Urinary bladder (tissue), 4 donors: Measurements from ENCODE around the gene WDR82. TPM values are rescaled to one million over a fixed set of nuclear protein-coding genes. Genes with fewer than 3 reads are reported as not detected.
"Not testable (repeated sequence)": the region's sequence is repeated elsewhere in the genome, so short reads cannot be mapped to it uniquely, and the experiment has no call there.

Experiments used
- DNase-seq: peaks from one replicate; pipeline ENCODE4 v3.0.0-alpha.2; 2015; ENCODE audit errors: extremely low spot score
- H3K27ac ChIP-seq: one replicate; pipeline ENCODE4 v1.5.1; 2013; ENCODE audit warnings: low read depth, mild to moderate bottlenecking, moderate library complexity
- H3K36me3 ChIP-seq: one replicate; pipeline ENCODE4 v1.6.1; 2013; ENCODE audit warnings: mild to moderate bottlenecking, moderate library complexity; ENCODE audit not compliant: insufficient read depth
- H3K4me1 ChIP-seq: one replicate; pipeline ENCODE4 v1.6.1; 2013; ENCODE audit warnings: mild to moderate bottlenecking, moderate library complexity; ENCODE audit not compliant: insufficient read depth
- H3K4me3 ChIP-seq: one replicate; pipeline ENCODE4 v1.5.1; 2013; ENCODE audit warnings: low read depth, low read length
- WGBS: extraction: QIAGEN DNeasy Blood & Tissue Kit; methylation state at CpG from one replicate; pipeline ENCODE4 v1.1.7; 2013; 5-methylcytosine and 5-hydroxymethylcytosine counted together
- polyA plus RNA-seq: library from polyadenylated mRNA; stranded (reverse); fragments of 200-250 nt; gene quantifications from one replicate; pipeline ENCODE4 v1.2.3, GENCODE V29; 2013
- total RNA-seq: library from RNA; depleted of rRNA; stranded (reverse); fragments of >200 nt; gene quantifications from one replicate; pipeline ENCODE4 v1.2.3, GENCODE V29; 2014
- donor health status: healthy with polysubstance abuse.
- donor health status: healthy.

Gene WDR82
- total and polyA plus RNA-seq, 2 donors, result 70.2 to 73.7 TPM

GRCh38 chr3:52288674-52289073, 10.2 kb upstream of the WDR82 start:
- Histone ChIP-seq H3K4me3 (no peak overlapping the region), H3K4me1 (no peaks in the 10 kb centered on the region), H3K36me3 (no peaks in the 10 kb centered on the region), H3K27ac (no peak overlapping the region)
- WGBS, result 91% methylated on average over 6 of the region's 6 CpGs
- DNase-seq, result no peak

GRCh38 chr3:52286777-52287110, 8.3 kb upstream of the WDR82 start:
- Histone ChIP-seq H3K4me1 (no peaks in the 10 kb centered on the region), H3K4me3 (no peak overlapping the region), H3K36me3 (no peaks in the 10 kb centered on the region), H3K27ac (peak overlapping the region; percentile 14)
- no peak for DNase-seq
- WGBS, result 69% methylated on average over 8 of the region's 8 CpGs

- WGBS, result 90% methylated on average over 4 of the region's 4 CpGs
Measured at GRCh38 chr3:52284051-52284450, 5.6 kb upstream of the WDR82 start.

GRCh38 chr3:52283306-52283705, 4.9 kb upstream of the WDR82 start:
- H3K27ac ChIP-seq, result no peak overlapping the region
- no peaks in the 10 kb centered on the region for H3K4me1 ChIP-seq
- WGBS, result 21% methylated on average over 1 of the region's 1 CpG
- no peak overlapping the region for H3K4me3 ChIP-seq
- H3K36me3 ChIP-seq, result no peaks in the 10 kb centered on the region
- DNase-seq, result no peak

More at GRCh38 chr3:52284051-52284450, 5.6 kb upstream of the WDR82 start:
- not testable (repeated sequence) for H3K27ac ChIP-seq, DNase-seq, H3K4me3 ChIP-seq, H3K36me3 ChIP-seq, H3K4me1 ChIP-seq

- Histone ChIP-seq H3K27ac (no peak overlapping the region), H3K4me1 (no peaks in the 10 kb centered on the region), H3K36me3 (no peaks in the 10 kb centered on the region), H3K4me3 (no peak overlapping the region)
- no peak for DNase-seq
- WGBS, result 49% methylated on average over 8 of the region's 8 CpGs
Measured at GRCh38 chr3:52281981-52282801, 3.7 kb upstream of the WDR82 start.

GRCh38 chr3:52280050-52280461, 1.6 kb upstream of the WDR82 start:
- Histone ChIP-seq H3K4me3 (no peak overlapping the region), H3K4me1 (no peaks in the 10 kb centered on the region), H3K27ac (peak overlapping the region; percentile 70), H3K36me3 (no peaks in the 10 kb centered on the region)
- WGBS, result 18% methylated on average over 6 of the region's 6 CpGs
- peak; percentile 65 for DNase-seq

GRCh38 chr3:52279596-52279995, 1.1 kb upstream of the WDR82 start:
- 26% methylated on average over 2 of the region's 2 CpGs for WGBS

GRCh38 chr3:52277972-52278509, 408 bp downstream of the WDR82 start:
- H3K4me1 ChIP-seq, result no peaks in the 10 kb centered on the region
- DNase-seq, result no peak
- WGBS, result 2% methylated on average over 54 of the region's 54 CpGs
- peak overlapping the region; percentile 98 for H3K27ac ChIP-seq
- H3K36me3 ChIP-seq, result no peaks in the 10 kb centered on the region
- H3K4me3 ChIP-seq, result peak overlapping the region; percentile 67

More at GRCh38 chr3:52279596-52279995, 1.1 kb upstream of the WDR82 start:
- Histone ChIP-seq H3K4me3 (no peak overlapping the region), H3K36me3 (no peaks in the 10 kb centered on the region), H3K4me1 (no peaks in the 10 kb centered on the region), H3K27ac (peak overlapping the region; percentile 70)
- DNase-seq, result no peak

- DNase-seq, result peak; percentile 31
- Histone ChIP-seq H3K4me3 (peak overlapping the region; percentile 67), H3K36me3 (no peaks in the 10 kb centered on the region), H3K4me1 (no peaks in the 10 kb centered on the region), H3K27ac (peak overlapping the region; percentile 98)
- WGBS, result 1% methylated on average over 28 of the region's 28 CpGs
Measured at GRCh38 chr3:52277071-52277964, 1.1 kb downstream of the WDR82 start.

GRCh38 chr3:52274781-52275180, 3.7 kb downstream of the WDR82 start:
- 91% methylated on average over 18 of the region's 18 CpGs for WGBS
- H3K27ac ChIP-seq, result not testable (repeated sequence)

GRCh38 chr3:52272831-52273230, 5.6 kb downstream of the WDR82 start:
- 92% methylated on average over 3 of the region's 3 CpGs for WGBS

More at GRCh38 chr3:52274781-52275180, 3.7 kb downstream of the WDR82 start:
- H3K4me1 ChIP-seq, H3K4me3 ChIP-seq, DNase-seq, H3K36me3 ChIP-seq: not testable (repeated sequence)

GRCh38 chr3:52272172-52272571, 6.3 kb downstream of the WDR82 start:
- not testable (repeated sequence) for H3K27ac ChIP-seq, H3K36me3 ChIP-seq, H3K4me3 ChIP-seq, H3K4me1 ChIP-seq, DNase-seq
- 92% methylated on average over 9 of the region's 9 CpGs for WGBS

More at GRCh38 chr3:52272831-52273230, 5.6 kb downstream of the WDR82 start:
- Histone ChIP-seq H3K4me3 (no peak overlapping the region), H3K36me3 (no peaks in the 10 kb centered on the region), H3K4me1 (peaks cover 1% of the 10 kb centered on the region), H3K27ac (no peak overlapping the region)
- no peak for DNase-seq

- peaks cover 1% of the 10 kb centered on the region for H3K4me1 ChIP-seq
- H3K4me3 ChIP-seq, result no peak overlapping the region
- no peak for DNase-seq
- 45% methylated on average over 9 of the region's 9 CpGs for WGBS
- peaks cover 1% of the 10 kb centered on the region for H3K36me3 ChIP-seq
- H3K27ac ChIP-seq, result peak overlapping the region; percentile 64
Measured at GRCh38 chr3:52270252-52270754, 8.1 kb downstream of the WDR82 start.
